ENCODE results near the gene CTNNBIP1.

DNA sequence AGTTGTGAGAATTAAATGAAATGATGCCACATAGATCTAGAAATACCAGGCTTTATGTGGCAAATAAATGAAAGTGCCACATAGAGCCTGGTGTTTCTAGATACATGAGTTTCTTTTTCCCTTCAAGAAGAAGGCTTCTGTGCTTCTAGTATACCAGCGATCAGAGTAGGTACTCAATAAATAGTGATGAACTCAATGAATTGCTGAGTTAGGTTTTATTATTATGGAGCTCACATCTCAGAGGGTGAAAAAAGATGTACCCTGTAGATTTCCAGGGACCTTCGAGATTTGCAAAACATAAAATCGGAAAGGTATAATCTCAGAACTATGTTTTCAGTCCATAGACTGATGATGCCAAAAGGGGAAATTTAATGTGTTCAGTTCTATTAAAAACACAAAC lies 84.0 kb downstream of the CTNNBIP1 start:
- TF ChIP-seq, protein P1, sequence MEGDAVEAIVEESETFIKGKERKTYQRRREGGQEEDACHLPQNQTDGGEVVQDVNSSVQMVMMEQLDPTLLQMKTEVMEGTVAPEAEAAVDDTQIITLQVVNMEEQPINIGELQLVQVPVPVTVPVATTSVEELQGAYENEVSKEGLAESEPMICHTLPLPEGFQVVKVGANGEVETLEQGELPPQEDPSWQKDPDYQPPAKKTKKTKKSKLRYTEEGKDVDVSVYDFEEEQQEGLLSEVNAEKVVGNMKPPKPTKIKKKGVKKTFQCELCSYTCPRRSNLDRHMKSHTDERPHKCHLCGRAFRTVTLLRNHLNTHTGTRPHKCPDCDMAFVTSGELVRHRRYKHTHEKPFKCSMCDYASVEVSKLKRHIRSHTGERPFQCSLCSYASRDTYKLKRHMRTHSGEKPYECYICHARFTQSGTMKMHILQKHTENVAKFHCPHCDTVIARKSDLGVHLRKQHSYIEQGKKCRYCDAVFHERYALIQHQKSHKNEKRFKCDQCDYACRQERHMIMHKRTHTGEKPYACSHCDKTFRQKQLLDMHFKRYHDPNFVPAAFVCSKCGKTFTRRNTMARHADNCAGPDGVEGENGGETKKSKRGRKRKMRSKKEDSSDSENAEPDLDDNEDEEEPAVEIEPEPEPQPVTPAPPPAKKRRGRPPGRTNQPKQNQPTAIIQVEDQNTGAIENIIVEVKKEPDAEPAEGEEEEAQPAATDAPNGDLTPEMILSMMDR (IDR thresholded peaks at IDR 0.05; ENCODE audit: low read depth, low read length, missing input control): no peak
- no peak for TF ChIP-seq YY1 (IDR thresholded peaks at IDR 0.05)
- TF ChIP-seq, protein P2, sequence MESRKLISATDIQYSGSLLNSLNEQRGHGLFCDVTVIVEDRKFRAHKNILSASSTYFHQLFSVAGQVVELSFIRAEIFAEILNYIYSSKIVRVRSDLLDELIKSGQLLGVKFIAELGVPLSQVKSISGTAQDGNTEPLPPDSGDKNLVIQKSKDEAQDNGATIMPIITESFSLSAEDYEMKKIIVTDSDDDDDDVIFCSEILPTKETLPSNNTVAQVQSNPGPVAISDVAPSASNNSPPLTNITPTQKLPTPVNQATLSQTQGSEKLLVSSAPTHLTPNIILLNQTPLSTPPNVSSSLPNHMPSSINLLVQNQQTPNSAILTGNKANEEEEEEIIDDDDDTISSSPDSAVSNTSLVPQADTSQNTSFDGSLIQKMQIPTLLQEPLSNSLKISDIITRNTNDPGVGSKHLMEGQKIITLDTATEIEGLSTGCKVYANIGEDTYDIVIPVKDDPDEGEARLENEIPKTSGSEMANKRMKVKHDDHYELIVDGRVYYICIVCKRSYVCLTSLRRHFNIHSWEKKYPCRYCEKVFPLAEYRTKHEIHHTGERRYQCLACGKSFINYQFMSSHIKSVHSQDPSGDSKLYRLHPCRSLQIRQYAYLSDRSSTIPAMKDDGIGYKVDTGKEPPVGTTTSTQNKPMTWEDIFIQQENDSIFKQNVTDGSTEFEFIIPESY (IDR thresholded peaks at IDR 0.05): no peak
- TF ChIP-seq, protein P3, sequence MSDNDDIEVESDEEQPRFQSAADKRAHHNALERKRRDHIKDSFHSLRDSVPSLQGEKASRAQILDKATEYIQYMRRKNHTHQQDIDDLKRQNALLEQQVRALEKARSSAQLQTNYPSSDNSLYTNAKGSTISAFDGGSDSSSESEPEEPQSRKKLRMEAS (IDR thresholded peaks at IDR 0.05): no peak

All from liver (tissue), 2 donors.